ENCODE results near the gene PRG3.

GRCh38 chr11:57426929-57427726 is 46.2 kb upstream of the PRG3 start, which contains the start of gene SLC43A3:
- TF ChIP-seq CTCF (conservative IDR thresholded peaks at IDR 0.05; ENCODE audit: low read length) (no peak), EZH2phosphoT487 (IDR thresholded peaks at IDR 0.05; ENCODE audit: borderline replicate concordance) (no peak)
